ENCODE data around the gene EFCAB5. TPM values are rescaled to one million over a fixed set of nuclear protein-coding genes. Genes with fewer than 3 reads are reported as not detected.

EFCAB5 gene
- total RNA-seq, 1 donor from 2014 or later, result 0.99 TPM

Small RNA genes lying within 50 kb of the gene (small RNA-seq; reads per million reads assigned to genes)
- not detected for gene AC104984.5 (ENCODE audit: low replicate concordance)
- gene RNY4P13 (ENCODE audit: low replicate concordance), result not detected

Other genes starting within 250 kb of the EFCAB5 start
- gene SSH2, start 11.4 kb upstream of the EFCAB5 start, total RNA-seq, result 16.2 TPM
- 17.0 TPM for gene NSRP1, start 175.2 kb downstream of the EFCAB5 start, total RNA-seq

All from skin of body (tissue), 2 donors.